C4-2B (cell line): ENCODE results near the gene PLD1.

ENCODE experiments used
- CTCF ChIP-seq: fragments of 450-650 bp; conservative IDR thresholded peaks from 2 replicates; pipeline ENCODE4 v1.5.1; 2017; ENCODE audit warnings: mild to moderate bottlenecking
- ZFX ChIP-seq: fragments of 450-650 bp; IDR thresholded peaks from 2 replicates; pipeline ENCODE4 v1.6.1; 2017

GRCh38 chr3:171768986-171769385, 41.3 kb downstream of the PLD1 start:
- TF ChIP-seq CTCF (no peak), ZFX (no peak)
